Activated T-helper 1 cell treated with Interleukin-2 at 50 U/mL for 16 hours (primary cell): Measurements from ENCODE around the gene SUN3.
"Not testable (repeated sequence)": the region's sequence is repeated elsewhere in the genome, so short reads cannot be mapped to it uniquely, and the experiment has no call there.

Source experiments
- DNase-seq: peaks from one replicate; pipeline ENCODE4 v3.0.0-alpha.2; 2020; ENCODE audit warnings: low read depth

Gene SUN3

GRCh38 chr7:48025624-48026023 lies 3.3 kb downstream of the SUN3 start:
- DNase-seq: no peak

DNA sequence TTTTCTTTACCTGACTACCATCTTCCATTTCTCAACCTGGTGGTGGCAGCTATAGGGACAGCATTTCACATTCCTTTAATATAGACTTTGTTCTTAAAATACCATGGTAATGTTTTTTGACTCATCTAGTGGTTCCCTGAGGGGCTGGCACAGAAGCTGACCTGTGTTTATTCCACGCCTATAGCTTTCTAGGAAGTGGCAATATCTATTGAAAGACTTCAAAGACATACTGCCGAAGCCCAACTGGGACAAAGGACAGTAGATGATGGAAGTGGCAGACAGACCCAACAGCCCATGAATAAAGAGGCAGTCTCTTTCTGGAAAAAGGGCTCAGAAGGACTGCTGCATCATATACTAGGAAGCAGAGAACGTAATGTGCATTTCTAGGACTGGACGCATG lies 11.2 kb downstream of the SUN3 start:
- no peak for DNase-seq

- no peak for DNase-seq
Observed at GRCh38 chr7:48016641-48017040, 12.3 kb downstream of the SUN3 start.

GRCh38 chr7:48011951-48012350 lies 17.0 kb downstream of the SUN3 start:
- no peak for DNase-seq

DNA sequence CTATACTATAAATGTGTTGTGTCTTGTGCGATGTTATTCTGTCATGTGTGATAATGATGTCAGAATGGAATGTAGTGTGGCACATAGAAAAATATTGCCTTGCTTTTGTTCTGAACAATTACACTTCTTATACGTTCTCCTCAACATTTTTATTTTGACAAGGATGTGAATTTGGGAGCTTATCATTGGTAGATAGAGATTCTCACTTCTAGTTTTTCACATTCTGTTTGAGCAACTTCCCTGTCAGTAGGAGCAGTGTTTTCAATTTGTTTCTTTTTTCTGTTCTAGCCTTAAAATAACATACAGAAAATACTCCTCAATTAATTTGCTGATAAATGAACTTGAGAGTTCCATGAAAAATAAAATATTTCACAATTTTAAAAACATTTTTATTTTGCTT lies 17.6 kb downstream of the SUN3 start:
- DNase-seq: no peak

DNA sequence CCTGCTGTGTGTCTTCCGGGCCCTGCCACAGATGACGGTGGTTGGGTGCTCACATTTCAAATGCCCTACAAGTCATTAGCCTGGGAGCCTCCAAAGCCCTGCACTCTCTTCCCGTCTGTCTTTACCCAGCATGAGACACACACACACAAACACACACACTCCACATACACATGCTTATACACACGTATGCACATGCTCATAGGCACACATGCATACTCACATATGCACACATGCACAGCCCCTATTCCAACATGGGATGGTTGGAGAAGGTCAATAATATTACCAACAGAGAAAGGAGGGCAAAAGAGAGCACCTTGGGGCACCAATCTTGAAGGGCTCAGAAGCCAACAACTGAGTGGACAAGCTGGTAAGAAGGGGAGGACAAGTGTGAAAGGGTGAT lies 19.0 kb downstream of the SUN3 start:
- DNase-seq: no peak

- DNase-seq: no peak
Observed at GRCh38 chr7:48009257-48009656, 19.6 kb downstream of the SUN3 start.

DNA sequence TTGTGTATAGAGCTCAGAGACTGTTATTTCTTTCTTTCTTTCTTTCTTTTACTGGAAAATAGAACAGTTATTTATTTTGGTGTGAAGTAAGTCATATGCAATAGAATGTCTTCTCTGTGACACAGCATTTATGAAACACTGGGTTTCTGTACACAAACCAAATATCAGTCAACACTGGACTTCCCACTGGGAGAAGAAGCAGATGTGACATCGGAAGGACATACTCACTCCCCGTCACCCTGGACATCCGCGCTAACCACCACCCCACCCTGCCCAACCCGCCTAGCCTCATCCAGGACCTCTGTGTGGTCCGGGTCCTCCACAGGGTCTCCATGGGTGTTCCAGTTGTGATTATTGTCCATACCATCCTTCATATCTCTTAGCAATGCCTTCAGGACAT lies 22.0 kb downstream of the SUN3 start:
- no peak for DNase-seq

- no peak for DNase-seq
Observed at GRCh38 chr7:48004638-48005037, 24.3 kb downstream of the SUN3 start.

DNA sequence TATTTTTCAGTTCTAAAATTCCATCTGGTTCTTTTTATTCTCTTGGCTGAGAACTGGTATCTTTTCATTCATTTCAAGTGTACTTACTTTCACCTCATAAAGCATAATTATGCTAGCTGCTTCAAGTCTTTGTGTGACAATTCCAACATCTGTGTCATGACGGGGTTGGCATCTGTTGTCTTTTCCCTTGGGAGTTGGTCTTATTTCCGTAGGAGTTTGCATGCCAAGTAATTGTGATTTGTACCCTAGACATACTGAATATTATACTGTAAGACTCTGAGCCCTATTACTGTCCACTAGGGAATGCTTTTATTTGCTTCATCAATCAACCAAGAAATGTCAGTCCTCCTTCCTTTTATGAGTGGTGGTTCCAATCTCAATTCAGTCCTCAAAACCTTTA lies 24.9 kb downstream of the SUN3 start:
- no peak for DNase-seq

DNA sequence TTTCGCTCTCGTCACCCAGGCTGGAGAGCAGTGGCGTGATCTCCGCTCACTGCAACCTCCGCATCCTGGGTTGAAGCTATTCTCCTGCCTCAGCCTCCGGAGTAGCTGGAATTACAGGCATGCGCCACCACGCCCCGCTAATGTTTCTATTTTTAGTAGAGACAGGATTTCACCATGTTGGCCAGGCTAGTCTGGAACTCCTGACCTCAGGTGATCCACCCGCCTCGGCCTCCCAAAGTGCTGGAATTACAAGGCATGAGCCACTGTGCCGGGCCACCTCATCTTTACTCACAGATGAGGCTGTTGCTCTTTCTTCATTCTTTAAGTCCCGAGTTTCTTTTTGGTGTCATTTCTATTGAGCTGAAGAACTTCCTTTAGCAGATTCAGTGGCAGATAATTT lies 28.7 kb downstream of the SUN3 start:
- not testable (repeated sequence) for DNase-seq

DNA sequence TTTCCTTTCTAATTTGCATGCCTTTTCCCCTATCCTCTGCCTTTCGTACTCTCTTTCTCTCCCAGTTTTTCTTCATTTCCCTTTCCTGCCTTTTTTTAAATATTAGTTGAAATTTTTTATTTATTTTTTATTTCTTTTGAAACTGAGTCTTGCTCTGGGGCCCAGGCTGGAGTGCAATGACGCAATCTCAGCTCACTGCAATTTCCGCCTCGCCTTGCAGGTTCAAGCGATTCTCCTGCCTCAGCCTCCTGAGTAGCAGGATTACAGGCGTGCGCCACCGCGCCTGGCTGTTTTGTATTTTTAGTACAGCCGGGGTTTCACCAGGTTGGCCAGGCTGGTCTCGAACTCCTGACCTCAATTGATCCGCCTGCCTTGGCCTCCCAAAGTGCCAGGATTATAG lies 29.5 kb downstream of the SUN3 start:
- no peak for DNase-seq

GRCh38 chr7:47992446-47992845 lies 36.5 kb downstream of the SUN3 start:
- DNase-seq: no peak

- peak; percentile 79 for DNase-seq
Observed at GRCh38 chr7:47991741-47992311, 37.1 kb downstream of the SUN3 start.

DNA sequence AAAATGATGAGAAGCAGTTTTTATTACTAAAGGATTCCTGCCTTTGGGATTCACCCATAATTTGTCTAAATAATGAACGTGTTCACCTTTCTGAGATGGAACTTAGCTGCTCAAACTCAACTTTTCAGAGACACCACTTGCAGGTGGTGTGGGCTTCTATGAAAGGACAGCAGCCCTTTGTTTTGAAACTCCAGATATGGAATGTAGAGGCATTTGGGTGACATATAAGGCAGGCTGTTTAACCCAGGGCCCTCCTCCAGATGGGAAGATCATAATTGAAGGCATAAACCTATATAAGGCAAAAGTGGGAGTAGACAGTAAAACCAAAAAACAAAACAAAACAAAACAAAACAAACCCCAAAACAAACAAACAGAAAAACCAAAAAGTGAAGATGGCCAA lies 37.6 kb downstream of the SUN3 start:
- no peak for DNase-seq

GRCh38 chr7:47990592-47990991 lies 38.3 kb downstream of the SUN3 start:
- no peak for DNase-seq

GRCh38 chr7:47989607-47990400 lies 39.1 kb downstream of the SUN3 start:
- not testable (repeated sequence) for DNase-seq

GRCh38 chr7:47988496-47989386 lies 40.2 kb downstream of the SUN3 start:
- DNase-seq: no peak

DNA sequence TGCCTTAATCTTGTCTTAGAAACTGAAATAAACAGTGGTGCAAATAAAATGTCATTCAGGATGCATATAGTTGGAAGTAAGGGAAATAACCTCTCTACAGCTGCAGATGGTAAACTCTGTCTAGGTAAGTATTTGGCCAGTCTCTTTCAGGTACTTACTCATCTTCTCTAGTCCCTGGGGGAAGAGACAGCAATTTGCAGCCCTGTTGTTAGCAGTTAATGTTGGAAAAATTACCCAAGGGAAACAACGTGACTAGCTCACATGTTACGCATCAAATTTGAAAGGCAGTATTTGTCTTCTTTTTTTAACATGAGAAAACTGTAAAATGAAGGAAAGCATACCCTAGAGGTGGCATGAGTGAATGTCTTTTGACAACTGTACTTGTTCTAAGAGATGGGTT lies 46.3 kb downstream of the SUN3 start:
- DNase-seq: no peak

- not testable (repeated sequence) for DNase-seq
Observed at GRCh38 chr7:47980648-47981047, 48.3 kb downstream of the SUN3 start.

GRCh38 chr7:47979832-47980181 lies 49.1 kb downstream of the SUN3 start:
- no peak for DNase-seq

DNA sequence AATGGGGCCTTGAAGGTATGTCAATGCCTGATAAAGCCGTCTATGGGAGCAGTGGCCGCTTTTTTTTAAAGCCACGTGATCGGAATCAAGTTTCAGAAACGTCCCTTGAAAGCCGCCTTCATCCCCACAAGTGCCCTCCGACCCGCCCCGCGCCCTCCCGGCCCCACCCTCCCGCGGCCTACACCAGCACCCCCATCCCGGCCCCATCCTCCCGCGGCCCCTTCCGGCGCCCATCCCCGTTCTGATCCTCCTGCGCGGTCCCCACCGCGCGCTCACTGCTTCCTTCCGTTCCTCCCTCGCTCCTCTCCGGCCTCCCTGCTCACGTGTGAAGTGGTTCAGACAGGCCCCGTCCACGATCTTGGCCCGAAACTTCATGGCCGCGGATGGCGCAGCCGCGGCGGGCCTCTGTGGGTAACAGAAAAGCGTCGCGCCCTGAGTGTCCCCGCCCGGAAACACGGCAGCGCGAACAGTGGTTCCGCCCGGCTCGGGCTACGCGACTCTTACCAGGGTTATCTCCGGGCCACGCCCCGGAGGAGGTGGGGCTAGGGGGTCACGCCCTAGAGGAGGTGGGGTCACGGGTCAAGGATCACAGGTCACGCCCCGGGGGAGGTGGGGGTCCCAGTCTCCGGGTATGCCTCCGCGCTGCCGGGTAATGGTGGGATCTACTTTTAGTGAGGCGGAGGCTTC lies 49.6 kb downstream of the SUN3 start, which contains the start of gene HUS1:
Gene HUS1, minus strand, starts transcription at position 471 of the 687 bp plus-strand sequence. Its CDS starts 96 bp downstream, at position 375.
- peak; percentile 85 for DNase-seq
